Activated CD4-positive, alpha-beta T cell treated with anti-CD3 and anti-CD28 coated beads, Interleukin-2, Interleukin-6, amounts not matched to agents 100 ng/mL and 50 ng/mL, durations not matched to agents 16 hours and 8 hours (primary cell): ENCODE data around the gene LTBP1.

Experiments
- DNase-seq: peaks from one replicate; pipeline ENCODE4 v3.0.0-alpha.2; 2020

LTBP1 gene

DNA sequence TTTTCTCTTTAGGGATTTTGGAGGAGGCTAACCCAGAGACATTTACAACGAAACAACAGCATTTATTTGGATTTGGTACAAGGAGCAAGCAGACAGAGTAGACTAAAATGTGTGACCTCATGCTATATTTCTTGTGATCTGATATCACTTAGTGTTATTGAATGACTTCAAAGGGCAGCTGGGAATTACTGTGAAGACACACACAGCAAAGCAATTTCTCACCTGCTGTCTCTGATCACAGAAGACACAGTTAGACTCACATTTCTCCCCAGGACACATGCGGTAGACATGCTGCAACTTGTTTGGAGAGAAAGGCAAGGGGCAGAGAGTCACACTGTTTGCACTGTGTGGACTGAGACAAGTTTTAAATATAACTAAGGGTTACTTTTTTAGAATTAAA, 67.5 kb downstream of the LTBP1 start:
- DNase-seq = no peak

DNA sequence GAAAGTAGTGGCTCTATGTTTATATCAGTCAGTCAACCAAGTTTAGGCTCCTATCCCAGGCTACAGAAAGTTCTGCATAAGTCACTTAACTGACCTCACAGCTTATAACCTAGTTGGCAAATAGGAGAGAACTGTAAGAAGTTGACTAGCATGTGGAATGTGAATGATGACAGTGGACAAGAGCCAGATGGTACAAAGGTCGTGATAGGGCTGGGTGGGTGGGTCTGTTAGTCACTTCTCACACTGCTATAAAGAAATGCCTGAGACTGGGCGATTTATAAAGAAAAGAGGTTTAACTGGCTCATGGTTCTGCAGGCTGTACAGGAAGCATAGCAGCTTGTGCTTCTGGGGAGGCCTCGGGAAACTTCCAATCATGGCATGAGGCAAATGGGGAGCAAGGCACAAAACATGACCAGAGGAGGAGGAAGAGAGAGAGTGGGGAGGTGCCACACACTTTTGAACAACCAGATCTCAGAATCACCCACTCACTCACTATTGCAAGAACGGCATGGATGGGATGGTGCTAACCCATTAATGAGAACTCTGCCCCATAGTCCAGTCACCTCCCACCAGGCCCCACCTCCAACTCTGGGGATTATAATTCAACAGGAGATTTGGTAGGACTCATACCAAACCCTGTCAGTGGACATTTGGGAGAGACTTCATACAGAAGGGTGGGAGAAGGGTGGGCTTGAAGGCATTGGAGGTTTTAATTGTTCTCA, 68.8 kb downstream of the LTBP1 start:
- DNase-seq = no peak

DNA sequence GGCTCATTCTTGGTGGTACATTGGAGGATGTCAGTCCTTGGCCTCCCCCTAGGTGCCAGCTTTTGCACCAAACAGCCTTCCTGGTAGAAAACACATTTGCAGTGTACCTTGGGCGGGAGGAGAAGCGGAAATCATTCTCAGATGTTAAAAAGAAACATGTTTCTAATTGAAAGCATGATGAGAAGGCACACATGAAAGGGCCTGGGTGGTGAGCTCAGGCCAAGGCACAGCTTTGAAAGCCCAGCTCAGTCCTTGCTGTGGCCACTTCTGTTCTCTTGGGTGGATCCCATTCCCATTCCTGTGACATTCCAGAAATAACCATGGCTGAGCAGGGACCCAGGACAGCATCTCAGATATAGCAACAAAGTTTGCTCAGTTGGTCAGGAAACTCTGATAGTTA, 71.5 kb downstream of the LTBP1 start:
- no peak for DNase-seq

DNA sequence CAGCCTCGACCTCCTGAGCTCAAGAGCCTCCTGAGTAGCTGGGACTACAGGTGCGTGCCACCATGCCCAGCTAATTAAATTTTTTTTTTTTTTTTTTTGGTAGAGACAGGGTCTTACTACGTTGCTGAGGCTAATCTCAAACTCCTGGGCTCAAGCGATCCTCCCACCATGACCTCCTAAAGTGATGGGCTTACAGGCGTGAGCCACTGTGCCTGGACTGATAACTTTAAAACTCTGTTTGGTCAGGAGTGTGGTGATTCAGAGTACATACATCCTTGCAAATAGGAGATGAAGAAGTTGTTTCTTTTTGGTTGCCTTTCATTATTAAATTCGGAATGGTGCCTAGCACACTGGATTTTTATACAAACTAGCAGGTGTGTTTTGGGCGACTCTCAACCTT, 73.0 kb downstream of the LTBP1 start:
- no peak for DNase-seq

DNA sequence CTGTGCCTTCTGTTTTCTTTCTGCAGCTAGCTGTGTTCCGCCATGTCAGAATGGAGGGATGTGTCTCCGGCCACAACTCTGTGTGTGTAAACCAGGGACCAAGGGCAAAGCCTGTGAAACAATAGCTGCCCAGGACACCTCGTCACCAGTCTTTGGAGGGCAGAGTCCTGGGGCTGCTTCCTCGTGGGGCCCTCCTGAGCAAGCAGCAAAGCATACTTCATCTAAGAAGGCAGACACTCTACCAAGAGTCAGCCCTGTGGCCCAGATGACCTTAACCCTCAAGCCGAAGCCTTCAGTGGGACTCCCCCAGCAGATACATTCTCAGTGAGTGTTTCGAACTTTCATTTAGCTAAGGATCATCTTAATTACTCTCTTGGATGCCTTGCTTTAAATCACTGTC, 74.1 kb downstream of the LTBP1 start:
- no peak for DNase-seq

DNA sequence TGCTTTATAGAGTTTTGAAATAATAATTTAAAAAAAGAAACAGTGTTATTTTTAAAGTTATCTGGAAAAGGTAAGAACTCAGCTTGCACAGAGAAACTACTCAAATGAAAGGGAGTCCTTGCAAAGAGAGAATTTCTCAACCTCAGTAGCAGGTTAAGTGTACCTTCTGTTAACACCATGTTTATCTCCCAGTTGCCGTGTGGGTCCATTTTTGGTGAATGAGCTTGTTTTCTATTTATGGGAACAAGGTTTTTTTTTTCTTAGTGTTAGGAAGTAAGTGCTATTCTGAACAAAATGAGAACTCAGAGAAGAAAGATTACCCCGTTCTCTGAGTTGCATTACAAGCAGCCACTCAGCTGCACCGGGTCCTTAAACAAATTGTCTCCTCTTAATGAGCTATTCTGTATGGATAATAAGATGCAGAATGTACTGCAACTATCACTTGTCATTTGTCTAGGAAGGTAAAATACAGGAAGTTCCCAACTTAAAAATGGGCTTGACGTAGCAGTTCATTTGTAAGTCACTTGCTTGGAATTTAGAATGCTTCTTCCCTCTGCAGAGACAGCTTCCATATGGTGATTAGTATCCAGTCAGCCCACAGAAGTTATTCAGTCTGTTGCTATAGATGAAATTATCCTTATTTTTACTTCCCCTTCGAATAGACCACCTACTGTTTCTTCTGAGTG, 74.9 kb downstream of the LTBP1 start:
- DNase-seq = no peak

DNA sequence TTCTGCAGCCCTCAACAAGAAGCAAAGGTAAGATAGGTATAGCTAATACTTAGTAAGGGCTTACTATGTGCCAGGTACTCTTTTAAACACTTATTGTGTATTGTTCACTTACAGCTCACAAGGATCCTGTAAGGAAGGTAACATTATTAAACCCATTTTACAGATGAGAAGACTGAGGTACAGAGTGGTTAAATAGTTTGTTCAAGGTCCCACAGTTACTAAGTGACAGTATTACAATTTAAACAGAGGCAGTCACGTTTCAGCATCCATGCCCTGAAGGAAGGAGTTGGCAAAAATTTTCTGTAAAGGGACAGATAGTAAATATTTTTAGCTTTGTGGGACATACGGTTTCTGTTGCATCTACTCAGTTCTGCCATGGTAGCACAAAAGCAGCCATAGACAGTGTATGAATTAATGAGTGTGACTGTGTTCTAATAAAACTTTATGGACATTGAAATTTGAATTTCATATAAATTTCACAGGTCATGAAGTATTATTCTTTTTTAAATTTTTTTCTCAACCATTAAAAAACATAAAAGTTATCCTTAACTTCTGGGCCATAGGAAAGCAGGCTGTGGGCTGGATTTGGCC, 75.7 kb downstream of the LTBP1 start:
- no peak for DNase-seq

DNA sequence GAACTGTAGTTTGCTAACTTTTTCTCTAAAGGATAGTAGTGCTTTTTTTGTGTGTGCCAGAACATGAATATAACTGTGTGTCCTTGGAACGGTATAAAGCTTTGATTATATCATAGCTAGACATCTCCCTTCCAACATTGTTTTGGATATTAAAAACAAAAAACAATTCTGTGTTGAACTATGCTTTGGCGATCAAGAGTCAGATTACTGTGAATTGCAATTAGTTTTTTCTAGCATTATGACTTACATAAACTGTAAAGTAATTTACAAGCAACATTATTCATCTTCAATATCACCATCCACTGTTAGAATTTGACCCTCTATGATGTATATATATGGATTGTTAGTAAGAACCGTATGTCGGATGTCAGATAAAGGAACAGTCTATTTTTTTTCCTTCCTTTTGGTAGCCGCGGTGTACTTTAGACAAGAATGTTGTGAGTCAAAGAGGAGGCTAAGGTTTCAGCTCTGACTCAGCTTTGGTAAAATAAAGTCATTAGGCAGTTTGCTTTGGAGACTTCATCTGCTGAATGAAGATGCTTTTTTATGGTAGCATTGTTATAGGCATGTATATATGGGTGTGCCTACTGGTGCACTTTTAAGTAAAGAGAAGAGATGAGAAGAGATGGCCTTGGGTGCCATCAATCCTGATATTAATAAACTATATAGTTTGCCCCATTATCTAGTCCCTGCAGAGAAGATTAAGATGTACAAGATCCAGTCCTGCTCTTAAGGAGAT, 76.4 kb downstream of the LTBP1 start:
- peak; percentile 41 for DNase-seq

DNA sequence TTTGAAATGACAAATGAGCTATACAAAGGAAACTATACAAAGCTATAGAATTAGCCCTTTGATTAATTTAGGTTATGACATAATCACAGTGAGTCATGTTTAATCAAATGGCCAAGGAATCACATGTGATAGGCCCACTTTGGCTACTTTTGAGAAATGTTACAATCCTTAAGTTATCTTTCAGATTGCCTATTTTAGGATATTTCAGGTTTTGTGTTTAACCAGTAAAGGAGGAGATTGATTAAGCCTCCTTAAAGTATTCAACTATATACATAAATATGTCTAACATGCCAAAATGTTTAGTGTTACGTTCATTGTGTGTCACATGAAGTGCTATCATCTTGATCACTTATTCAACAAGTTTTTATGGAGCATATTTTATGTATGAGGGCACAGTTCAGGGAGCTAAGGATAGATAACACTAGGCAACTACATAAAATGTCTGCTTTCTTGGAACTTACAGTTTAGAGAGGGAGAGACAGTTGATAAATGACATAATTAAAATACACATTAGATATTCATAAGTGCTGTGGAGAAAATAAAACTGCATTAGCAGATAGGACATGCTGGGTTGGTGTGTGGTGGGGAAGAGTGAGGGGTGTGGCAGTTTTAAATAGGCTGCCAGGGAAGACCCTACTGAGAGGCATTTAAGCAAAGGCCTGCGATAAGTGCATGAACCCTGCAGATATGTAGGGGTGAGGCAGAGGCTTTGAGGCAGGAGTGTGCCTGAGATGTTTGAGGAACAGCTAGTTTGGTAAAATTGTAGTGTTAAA, 77.2 kb downstream of the LTBP1 start:
- DNase-seq = no peak

DNA sequence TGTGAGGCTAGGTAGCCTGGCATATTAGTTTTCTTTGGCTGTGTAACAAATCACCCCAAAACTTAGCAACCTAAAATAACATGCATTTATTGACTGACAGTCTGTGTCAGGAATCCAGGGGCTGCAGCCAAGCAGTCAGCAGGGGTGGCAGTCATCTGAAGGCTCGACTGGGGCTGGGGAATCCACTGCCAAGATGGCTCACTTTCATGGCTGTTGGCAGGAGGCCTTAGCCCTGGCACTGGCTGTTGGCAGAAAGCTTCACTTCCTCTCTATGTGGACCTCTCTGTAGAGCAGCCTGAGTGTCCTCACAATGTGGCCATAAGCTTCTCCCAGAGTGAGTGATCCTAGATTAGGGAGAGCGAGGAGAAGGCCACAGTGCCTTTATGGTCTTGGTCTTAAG, 78.0 kb downstream of the LTBP1 start:
- no peak for DNase-seq

DNA sequence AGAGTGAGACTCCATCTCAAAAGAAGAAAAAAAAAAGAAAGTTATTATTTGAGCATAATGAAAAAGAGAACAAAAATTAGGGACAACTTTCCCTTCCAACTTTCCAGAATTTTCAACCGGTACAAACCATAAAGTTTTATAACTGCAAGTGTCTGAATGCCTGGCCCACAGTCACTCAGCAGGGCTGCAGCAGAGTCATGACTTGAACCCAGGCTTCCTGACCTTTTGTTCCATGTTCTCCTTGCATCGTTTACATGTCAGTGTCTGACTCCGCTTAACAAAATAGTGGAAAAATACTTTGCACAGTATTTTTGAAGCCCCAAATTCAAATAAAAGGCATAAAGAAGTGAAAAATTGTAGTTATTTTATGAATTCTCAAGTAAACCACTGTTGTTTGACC, 82.7 kb downstream of the LTBP1 start:
- DNase-seq = no peak

DNA sequence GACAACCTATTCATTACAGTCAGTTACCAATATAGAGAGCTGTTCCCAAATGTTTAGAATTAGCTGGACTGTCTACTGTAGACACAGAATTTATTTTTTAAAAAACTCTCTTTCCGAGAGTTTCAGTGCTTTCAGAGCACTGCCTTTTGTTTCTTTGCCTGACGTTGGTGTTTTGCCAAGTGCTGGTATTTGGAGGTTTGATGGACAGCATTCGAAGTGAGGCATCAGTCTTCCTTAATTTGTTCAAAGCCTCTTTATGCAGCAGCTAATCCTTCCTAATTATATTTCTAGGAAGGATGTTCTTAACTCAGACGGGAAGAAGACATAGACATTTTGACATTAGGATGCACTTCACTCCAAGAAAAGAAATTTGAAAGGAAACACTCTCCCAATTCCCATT, 83.2 kb downstream of the LTBP1 start:
- no peak for DNase-seq

DNA sequence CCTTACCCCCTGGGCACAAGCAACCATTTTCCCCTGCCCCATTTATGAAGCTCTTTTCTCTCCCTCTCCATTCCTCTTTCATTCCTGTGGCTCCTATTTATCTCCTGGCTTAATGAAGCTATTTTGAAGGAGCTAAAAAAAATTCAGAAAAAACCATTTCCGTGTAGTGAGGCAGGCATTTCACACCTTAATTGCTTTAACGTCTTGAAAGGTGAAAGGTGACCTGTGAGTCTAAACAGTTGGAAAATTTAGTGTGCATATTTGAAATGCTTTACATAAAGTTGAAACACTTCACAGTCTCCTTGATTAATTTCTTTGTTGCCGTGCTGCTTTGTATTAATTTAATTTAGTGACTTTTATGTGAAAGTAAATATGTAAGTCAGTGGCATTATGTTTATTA, 83.6 kb downstream of the LTBP1 start:
- no peak for DNase-seq

DNA sequence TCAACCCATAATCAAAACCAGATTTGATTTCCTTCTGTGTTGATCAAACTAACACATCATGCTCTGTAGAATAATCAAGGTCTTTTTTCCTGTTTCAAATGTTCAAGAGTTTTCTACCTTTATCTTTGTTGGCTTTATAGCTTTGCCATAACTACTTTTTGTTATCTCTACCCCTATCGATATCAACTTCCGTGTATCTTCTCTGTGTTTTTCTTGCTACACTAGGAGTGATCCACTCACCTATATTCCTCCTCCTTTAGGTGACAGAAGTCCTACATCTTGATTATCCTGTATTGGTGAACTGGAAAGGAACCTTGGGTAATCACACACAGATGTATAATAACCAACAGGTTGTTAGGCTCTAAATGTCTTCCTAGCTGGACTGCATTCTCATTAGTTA, 85.5 kb downstream of the LTBP1 start:
- DNase-seq = no peak

DNA sequence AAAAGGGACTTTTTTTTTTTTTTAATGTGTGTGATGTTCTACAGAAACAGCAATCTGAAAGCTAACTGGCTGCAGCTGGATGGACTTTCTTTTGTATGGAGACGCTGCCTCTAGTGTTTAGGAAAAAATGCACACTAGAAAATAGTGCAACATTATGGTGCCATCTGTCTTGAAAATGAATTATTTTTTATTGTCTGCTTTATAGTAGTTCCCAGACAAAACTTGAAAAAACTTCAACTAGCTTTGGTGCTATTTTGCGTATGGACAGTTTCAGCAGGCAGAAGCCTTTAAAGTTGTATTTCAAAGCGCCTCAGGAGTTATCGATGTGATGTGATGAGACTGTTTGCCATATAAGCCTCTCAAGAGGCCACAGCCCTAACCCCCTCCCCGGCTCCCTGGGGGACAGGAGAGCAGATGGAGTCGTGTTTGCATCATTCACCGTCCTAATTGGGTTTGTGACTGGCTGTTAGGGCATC, 86.9 kb downstream of the LTBP1 start:
- no peak for DNase-seq

DNA sequence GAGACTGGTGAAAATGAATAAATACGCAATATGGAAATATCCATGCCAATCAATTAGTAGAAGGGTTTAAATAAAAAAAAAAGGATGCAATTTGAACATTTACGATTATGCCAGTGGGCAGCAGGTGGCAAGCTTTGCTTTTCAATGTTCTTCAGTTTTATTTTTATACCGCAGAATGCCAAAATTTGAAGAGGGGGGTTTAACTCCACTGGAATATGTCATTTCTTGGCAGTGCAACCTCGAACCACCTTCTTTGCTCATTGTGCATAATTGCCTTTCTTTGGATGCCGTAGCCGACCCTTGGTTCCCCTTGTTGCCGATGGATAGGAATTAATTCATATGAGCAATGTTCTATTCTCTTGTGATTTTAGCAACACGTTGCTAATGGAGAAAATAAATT, 88.0 kb downstream of the LTBP1 start:
- no peak for DNase-seq

DNA sequence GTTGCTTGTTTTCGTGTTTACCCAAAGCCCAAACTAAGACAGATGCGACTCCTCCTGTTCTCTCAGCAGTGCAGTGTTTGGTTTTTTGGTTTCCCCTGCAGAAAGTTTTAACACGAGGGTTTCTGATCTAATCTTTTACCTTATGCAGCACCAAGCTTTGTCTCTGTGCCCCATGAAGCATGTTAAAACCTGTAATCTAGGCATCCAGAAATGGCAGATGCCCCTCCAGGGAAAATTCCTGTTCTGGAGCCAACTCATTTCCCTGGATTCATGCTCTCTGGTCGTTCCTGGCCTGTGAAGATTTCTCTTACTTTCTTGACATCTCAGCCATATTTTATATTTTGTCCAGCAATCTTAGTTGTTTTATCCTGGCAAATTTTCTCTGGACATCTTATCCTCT, 91.5 kb downstream of the LTBP1 start:
- no peak for DNase-seq

DNA sequence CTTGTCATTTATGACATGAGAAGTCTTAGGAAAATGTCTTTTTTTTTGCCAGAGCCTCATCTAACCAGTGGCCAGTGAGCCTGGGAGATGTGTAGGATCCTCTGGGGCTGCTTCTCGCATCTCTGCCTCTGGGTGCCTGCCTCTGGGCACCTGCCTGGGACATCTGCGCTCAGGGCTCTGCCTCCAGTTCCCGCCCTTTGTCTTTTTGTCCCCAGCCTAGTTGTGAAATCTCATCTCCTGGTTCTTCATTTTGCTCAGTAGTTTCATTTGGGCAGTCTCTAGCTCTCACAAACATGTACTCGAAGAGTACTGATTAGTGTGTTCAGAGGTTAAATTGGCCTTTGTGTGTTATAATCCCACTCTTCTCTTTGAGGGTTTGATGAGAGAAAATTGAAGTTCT, 92.0 kb downstream of the LTBP1 start:
- DNase-seq = no peak

DNA sequence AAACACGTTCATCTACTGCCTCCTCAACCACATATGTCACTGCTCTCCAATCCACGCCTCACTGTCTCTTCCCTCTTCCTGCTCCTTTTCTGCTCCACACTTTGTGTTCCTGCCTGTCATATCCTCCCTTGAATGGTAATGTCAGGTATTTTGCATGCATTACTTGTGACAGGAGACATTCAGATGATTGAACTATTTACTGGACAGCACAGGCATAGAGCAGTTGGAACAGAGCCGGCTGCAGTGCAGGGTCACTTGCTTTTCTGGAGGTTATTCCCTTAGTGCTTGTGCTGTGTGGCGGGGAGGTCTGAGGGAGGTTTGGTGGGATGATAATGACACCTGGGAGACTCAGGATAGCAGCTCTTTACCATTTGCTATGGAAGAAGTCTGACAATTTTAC, 93.8 kb downstream of the LTBP1 start:
- no peak for DNase-seq

DNA sequence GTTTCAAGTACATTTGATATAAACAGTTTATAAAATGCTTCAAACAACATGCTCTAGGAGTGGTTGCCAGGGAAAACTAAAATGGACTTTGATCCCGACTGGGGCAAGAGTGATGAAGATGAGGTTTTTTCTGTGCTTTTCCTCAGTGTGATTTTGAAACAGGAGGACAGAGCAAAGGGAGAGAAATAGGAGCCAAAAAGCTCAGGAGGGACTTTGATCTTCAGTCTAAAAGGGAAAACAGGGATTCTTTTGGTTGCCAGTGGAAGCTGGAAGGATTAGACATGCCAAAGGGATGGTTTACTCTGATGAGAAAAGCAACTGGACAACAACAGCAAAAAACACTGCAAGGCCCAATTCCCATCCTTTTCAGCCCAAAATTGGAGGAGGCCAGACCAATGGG, 95.5 kb downstream of the LTBP1 start:
- DNase-seq = no peak

DNA sequence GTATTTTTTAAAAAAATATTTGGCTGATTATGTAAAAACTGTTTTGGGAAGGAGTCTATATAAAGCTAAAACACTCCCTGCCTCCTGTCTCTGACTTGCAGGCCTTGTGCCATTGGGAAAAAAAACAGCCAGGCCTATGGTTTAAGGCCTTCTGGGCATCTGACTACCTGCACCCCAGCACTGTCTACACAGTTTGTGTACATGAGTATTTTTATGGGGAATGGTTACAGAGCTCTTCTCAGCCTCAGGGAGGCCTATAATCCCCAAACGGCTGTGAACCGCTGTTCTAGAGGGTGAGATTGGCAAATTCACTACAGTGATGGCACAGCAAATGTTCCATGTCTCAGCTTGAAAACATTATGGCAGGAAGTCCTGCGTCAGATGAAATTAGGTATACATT, 96.1 kb downstream of the LTBP1 start:
- no peak for DNase-seq

DNA sequence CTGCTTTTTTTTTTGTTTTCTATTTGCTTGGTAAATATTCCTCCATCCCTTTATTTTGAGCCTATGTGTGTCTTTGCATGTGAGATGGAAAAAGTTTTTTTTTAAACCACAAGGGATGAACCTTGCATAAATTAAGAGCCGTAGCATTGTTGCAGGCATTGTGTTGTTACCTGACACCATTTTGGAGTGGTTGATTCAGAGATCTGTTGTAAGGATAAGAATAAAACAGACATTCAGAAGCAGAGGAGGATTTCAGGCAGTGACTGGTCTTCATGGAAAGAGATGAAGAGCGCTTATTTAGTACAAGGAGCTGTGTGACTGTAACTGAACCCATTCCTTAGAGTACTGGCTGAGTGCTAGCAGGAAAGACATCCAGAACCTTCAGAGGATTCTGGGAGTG, 101.2 kb downstream of the LTBP1 start:
- DNase-seq = no peak
